ENCODE measurements around the gene DCP2.

DCP2 gene

DNA sequence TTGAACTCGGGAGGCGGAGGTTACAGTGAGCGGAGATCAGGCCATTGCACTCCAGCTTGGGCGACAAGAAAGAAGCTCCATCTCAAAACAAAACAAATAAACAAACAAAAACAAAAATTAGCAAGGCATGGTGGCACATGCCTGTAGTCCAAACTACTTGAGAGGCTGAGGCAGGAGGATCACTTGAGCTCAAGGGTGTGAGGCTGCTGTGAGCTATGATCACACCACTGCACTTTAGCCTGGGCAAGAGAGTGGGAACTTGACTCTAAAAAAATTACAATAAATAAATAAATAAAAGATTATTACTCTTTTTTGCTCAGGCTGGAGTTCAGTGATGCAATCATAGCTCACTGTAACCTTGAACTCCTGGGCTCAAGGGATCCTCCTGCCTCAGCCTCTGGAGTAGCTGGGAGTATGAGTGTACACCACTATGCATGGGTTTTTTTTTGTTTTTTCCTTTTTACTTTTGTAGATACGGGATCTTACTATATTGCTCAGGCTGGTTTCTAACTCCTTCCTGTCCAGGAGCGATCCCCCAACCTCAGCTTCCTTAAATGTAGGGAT, 9.0 kb upstream of the DCP2 start:
- no peaks in the 10 kb centered on the region for H3K9me3 ChIP-seq (ENCODE audit: control insufficient read depth, insufficient read depth, low read depth, low read length)
- H3K4me1 ChIP-seq (ENCODE audit: control insufficient read depth, insufficient read depth, low read length) = no peaks in the 10 kb centered on the region
- H3K36me3 ChIP-seq (ENCODE audit: control insufficient read depth in 2 of 2, insufficient read depth in 1 of 2, low read length in 2 of 2) = no peaks in the 10 kb centered on the region
- ChIA-PET CTCF (interaction anchor here (0.6 kb wide), 2 partner anchors 14 to 1629 kb away, joined by 3 read pairs; no protein-coding TSS in a partner anchor), POLR2A (interaction anchor here (1.7 to 2.7 kb wide), 2 partner anchors 9 to 46 kb away, joined by 4 to 13 read pairs; partner anchors contain the start of genes DCP2 and REEP5)
- no peak for TF ChIP-seq OVOL3 (tag by site-specific recombination; IDR thresholded peaks at IDR 0.05)
- TF ChIP-seq ZNF266 (tag by site-specific recombination; IDR thresholded peaks at IDR 0.05; ENCODE audit: low read depth) = no peak
- H3K4me3 ChIP-seq (ENCODE audit: low read depth, low read length) = no peak overlapping the region
- no peak overlapping the region for H3K27ac ChIP-seq (ENCODE audit: extremely low read depth, low read depth, low read length)

DNA sequence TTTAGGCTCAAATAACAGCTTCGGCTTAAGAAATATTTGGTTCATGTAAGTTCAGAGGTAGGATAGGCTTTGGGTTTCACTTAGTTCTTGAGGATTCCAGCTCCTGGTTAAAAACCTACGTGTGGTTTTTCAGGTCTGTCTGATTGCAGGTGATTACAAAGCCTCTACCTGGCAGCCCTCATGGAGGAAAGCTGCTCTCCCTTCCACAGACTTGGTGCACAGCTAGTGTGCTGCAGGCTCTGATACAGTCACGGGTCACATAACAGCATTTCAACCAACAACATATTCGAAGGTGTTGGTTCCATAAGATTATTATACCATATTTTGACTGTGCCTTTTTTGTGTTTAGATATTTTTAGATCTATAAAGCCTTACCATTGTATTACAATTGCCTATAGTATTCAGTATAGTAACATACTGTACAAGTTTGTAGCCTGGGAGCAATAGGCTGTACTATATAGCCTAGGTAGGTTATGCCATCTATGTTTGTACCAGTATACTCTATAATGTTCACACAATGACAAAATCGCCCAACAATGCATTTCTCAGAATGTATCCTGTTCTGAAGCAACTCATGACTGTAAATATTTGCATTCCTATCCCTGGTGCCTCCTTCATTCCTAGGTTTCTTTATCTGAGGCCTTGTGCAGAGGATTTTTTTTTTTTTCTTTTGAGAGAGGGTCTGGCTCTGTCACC, 8.0 kb upstream of the DCP2 start:
- H3K4me1 ChIP-seq (ENCODE audit: control insufficient read depth, insufficient read depth, low read length) = no peaks in the 10 kb centered on the region
- no peaks in the 10 kb centered on the region for H3K9me3 ChIP-seq (ENCODE audit: control insufficient read depth, insufficient read depth, low read depth, low read length)
- no peaks in the 10 kb centered on the region for H3K36me3 ChIP-seq (ENCODE audit: control insufficient read depth in 2 of 2, insufficient read depth in 1 of 2, low read length in 2 of 2)
- CTCF ChIA-PET = no interaction called here
- no peak for TF ChIP-seq ZNF184 (tag by site-specific recombination; IDR thresholded peaks at IDR 0.05)
- TF ChIP-seq, protein P1, sequence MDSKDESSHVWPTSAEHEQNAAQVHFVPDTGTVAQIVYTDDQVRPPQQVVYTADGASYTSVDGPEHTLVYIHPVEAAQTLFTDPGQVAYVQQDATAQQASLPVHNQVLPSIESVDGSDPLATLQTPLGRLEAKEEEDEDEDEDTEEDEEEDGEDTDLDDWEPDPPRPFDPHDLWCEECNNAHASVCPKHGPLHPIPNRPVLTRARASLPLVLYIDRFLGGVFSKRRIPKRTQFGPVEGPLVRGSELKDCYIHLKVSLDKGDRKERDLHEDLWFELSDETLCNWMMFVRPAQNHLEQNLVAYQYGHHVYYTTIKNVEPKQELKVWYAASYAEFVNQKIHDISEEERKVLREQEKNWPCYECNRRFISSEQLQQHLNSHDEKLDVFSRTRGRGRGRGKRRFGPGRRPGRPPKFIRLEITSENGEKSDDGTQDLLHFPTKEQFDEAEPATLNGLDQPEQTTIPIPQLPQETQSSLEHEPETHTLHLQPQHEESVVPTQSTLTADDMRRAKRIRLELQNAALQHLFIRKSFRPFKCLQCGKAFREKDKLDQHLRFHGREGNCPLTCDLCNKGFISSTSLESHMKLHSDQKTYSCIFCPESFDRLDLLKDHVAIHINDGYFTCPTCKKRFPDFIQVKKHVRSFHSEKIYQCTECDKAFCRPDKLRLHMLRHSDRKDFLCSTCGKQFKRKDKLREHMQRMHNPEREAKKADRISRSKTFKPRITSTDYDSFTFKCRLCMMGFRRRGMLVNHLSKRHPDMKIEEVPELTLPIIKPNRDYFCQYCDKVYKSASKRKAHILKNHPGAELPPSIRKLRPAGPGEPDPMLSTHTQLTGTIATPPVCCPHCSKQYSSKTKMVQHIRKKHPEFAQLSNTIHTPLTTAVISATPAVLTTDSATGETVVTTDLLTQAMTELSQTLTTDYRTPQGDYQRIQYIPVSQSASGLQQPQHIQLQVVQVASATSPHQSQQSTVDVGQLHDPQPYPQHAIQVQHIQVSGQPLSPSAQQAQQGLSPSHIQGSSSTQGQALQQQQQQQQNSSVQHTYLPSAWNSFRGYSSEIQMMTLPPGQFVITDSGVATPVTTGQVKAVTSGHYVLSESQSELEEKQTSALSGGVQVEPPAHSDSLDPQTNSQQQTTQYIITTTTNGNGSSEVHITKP (tag by site-specific recombination; IDR thresholded peaks at IDR 0.05) = peak; percentile 88
- POLR2A ChIA-PET = interaction anchor here (1.7 to 2.7 kb wide), 2 partner anchors 8 to 47 kb away, joined by 4 to 13 read pairs; partner anchors contain the start of genes DCP2 and REEP5
- no peak overlapping the region for H3K27ac ChIP-seq (ENCODE audit: extremely low read depth, low read depth, low read length)
- no peak overlapping the region for H3K4me3 ChIP-seq (ENCODE audit: low read depth, low read length)

DNA sequence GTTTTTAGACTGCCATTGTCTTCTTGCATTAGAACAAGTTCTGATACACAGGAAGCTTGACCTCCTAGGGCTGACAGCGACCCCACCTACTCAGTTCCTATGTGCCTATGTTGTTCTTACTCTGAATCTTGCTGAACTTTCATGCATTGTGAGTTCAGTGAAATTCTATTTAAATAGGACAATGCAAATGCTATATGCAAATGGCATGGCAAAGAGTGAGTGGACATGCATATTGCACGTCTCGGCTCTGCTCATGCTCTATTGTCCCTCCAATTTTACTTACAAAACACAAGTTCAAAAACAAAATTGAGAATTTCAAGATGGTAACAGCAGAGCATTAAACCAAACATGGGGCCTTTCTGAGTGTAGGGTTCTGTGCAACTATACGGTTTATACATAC, 5.3 kb upstream of the DCP2 start:
- TF ChIP-seq, protein P2, sequence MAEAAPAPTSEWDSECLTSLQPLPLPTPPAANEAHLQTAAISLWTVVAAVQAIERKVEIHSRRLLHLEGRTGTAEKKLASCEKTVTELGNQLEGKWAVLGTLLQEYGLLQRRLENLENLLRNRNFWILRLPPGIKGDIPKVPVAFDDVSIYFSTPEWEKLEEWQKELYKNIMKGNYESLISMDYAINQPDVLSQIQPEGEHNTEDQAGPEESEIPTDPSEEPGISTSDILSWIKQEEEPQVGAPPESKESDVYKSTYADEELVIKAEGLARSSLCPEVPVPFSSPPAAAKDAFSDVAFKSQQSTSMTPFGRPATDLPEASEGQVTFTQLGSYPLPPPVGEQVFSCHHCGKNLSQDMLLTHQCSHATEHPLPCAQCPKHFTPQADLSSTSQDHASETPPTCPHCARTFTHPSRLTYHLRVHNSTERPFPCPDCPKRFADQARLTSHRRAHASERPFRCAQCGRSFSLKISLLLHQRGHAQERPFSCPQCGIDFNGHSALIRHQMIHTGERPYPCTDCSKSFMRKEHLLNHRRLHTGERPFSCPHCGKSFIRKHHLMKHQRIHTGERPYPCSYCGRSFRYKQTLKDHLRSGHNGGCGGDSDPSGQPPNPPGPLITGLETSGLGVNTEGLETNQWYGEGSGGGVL (tag by site-specific recombination; IDR thresholded peaks at IDR 0.05) = no peak
- no peak for TF ChIP-seq ZNF24 (tag by site-specific recombination; IDR thresholded peaks at IDR 0.05)
- TF ChIP-seq ZIC2 (tag by site-specific recombination; IDR thresholded peaks at IDR 0.05) = no peak
- TF ChIP-seq ZNF521 (tag by site-specific recombination; IDR thresholded peaks at IDR 0.05) = no peak
- TF ChIP-seq SALL2 (tag by site-specific recombination; IDR thresholded peaks at IDR 0.05; ENCODE audit: borderline replicate concordance) = no peak
- no peak for TF ChIP-seq SP3 (tag by site-specific recombination; IDR thresholded peaks at IDR 0.05)
- TF ChIP-seq ZNF677 (tag by site-specific recombination; IDR thresholded peaks at IDR 0.05) = no peak
- ChIA-PET CTCF (interaction anchor here (0.6 kb wide), 1 partner anchor 9 kb away, joined by 3 read pairs; no protein-coding TSS in a partner anchor), POLR2A (no interaction called here)
- H3K4me3 ChIP-seq (ENCODE audit: low read depth, low read length) = no peak overlapping the region
- no peaks in the 10 kb centered on the region for H3K4me1 ChIP-seq (ENCODE audit: control insufficient read depth, insufficient read depth, low read length)
- H3K36me3 ChIP-seq (ENCODE audit: control insufficient read depth in 2 of 2, insufficient read depth in 1 of 2, low read length in 2 of 2) = no peaks in the 10 kb centered on the region
- H3K27ac ChIP-seq (ENCODE audit: extremely low read depth, low read depth, low read length) = no peak overlapping the region
- no peaks in the 10 kb centered on the region for H3K9me3 ChIP-seq (ENCODE audit: control insufficient read depth, insufficient read depth, low read depth, low read length)

DNA sequence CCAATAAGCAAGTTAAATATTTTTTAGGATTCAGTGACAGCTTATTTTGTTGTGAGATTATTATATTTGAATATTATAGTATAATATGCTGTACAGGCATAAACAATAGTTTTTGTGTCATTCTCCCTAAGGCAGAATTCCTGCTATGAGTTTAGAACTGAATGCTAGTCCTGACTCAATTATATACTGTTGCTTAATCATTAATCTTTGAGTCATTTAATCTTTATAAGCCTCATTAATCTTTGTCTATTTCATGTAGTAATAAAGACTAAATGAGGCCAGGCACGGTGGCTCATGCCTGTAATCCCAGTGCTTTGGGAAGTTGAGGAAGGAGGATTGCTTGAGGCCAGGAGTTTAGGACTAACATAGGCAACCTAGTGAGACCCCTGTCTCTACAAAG, 3.6 kb upstream of the DCP2 start:
- Histone ChIP-seq H3K27ac (ENCODE audit: extremely low read depth, low read depth, low read length) (no peak overlapping the region), H3K4me3 (ENCODE audit: low read depth, low read length) (no peak overlapping the region), H3K9me3 (ENCODE audit: control insufficient read depth, insufficient read depth, low read depth, low read length) (no peaks in the 10 kb centered on the region), H3K4me1 (ENCODE audit: control insufficient read depth, insufficient read depth, low read length) (no peaks in the 10 kb centered on the region), H3K36me3 (ENCODE audit: control insufficient read depth in 2 of 2, insufficient read depth in 1 of 2, low read length in 2 of 2) (no peaks in the 10 kb centered on the region)
- CTCF ChIA-PET = no interaction called here
- POLR2A ChIA-PET = no interaction called here
- TF ChIP-seq ZNF324 (tag by site-specific recombination; IDR thresholded peaks at IDR 0.05) (no peak), ZNF138 (tag by site-specific recombination; IDR thresholded peaks at IDR 0.05; ENCODE audit: borderline replicate concordance) (no peak), ZNF571 (tag by site-specific recombination; IDR thresholded peaks at IDR 0.05) (no peak), ZNF311 (tag by site-specific recombination; IDR thresholded peaks at IDR 0.05; ENCODE audit: borderline replicate concordance) (no peak), ZBTB17 (tag by site-specific recombination; IDR thresholded peaks at IDR 0.05) (no peak)
- TF ChIP-seq, protein P3, sequence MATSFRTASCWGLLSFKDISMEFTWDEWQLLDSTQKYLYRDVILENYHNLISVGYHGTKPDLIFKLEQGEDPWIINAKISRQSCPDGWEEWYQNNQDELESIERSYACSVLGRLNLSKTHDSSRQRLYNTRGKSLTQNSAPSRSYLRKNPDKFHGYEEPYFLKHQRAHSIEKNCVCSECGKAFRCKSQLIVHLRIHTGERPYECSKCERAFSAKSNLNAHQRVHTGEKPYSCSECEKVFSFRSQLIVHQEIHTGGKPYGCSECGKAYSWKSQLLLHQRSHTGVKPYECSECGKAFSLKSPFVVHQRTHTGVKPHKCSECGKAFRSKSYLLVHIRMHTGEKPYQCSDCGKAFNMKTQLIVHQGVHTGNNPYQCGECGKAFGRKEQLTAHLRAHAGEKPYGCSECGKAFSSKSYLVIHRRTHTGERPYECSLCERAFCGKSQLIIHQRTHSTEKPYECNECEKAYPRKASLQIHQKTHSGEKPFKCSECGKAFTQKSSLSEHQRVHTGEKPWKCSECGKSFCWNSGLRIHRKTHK (tag by site-specific recombination; IDR thresholded peaks at IDR 0.05) = no peak
- TF ChIP-seq, protein P4, sequence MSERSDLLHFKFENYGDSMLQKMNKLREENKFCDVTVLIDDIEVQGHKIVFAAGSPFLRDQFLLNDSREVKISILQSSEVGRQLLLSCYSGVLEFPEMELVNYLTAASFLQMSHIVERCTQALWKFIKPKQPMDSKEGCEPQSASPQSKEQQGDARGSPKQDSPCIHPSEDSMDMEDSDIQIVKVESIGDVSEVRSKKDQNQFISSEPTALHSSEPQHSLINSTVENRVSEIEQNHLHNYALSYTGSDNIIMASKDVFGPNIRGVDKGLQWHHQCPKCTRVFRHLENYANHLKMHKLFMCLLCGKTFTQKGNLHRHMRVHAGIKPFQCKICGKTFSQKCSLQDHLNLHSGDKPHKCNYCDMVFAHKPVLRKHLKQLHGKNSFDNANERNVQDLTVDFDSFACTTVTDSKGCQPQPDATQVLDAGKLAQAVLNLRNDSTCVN (tag by site-specific recombination; optimal IDR thresholded peaks at IDR 0.05) = no peak

All from HEK293 (cell line).